HuH-7.5 (cell line): Measurements from ENCODE around the gene ATP5PD.

ENCODE experiments used
- DNase-seq: peaks from one replicate; pipeline ENCODE4 v3.0.0; 2011; ENCODE audit warnings: low spot score

Gene ATP5PD

GRCh38 chr17:74994440-74994839 lies 52.3 kb downstream of the ATP5PD start:
- no peak for DNase-seq

GRCh38 chr17:74992223-74992622 lies 54.5 kb downstream of the ATP5PD start:
- DNase-seq = no peak

- DNase-seq = no peak
Observed at GRCh38 chr17:74990581-74991105, 56.1 kb downstream of the ATP5PD start.
